Eye (tissue), 1 donor: ENCODE data around the gene CRISPLD2.
A peak's percentile ranks its signal among the peaks of the same experiment; 100 is the strongest.

ENCODE experiments used
- DNase-seq: peaks from one replicate; pipeline ENCODE4 v3.0.0-alpha.2; 2015

CRISPLD2 gene

DNA sequence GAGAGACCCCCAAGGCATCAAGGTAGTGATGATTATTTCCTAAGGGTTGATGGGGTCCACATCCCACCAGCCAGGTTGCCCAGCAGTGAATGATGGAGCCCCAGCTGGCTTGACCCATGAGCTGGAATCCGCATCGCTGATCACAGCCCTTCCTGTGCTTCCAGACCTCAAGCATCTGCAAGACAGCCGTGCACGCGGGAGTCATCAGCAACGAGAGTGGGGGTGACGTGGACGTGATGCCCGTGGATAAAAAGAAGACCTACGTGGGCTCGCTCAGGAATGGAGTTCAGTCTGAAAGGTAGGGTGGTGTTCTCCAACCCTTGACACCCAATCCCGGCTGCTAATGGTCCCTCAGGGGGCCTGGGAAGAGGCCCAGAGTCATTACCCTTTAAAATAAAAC lies 69.3 kb downstream of the CRISPLD2 start:
- DNase-seq, result no peak

DNA sequence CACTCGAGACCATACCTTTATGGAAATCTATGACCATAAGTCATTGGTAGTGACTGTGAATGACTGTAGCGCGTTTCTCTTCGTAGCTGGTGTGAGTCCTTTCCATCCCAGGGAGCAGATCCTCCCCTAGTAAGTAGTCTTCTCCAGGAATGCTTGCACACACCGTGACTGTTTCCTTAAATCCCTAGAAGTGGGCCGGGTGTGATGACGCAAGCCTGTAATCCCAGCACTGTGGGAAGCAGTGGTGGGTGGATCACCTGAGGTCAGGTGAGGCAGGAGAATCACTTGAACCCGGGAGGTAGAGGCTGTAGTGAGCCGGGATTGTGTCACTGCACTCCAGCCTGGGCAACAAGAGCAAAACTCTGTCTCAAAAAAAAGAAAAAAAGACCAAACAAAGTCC lies 70.6 kb downstream of the CRISPLD2 start:
- DNase-seq, result no peak

DNA sequence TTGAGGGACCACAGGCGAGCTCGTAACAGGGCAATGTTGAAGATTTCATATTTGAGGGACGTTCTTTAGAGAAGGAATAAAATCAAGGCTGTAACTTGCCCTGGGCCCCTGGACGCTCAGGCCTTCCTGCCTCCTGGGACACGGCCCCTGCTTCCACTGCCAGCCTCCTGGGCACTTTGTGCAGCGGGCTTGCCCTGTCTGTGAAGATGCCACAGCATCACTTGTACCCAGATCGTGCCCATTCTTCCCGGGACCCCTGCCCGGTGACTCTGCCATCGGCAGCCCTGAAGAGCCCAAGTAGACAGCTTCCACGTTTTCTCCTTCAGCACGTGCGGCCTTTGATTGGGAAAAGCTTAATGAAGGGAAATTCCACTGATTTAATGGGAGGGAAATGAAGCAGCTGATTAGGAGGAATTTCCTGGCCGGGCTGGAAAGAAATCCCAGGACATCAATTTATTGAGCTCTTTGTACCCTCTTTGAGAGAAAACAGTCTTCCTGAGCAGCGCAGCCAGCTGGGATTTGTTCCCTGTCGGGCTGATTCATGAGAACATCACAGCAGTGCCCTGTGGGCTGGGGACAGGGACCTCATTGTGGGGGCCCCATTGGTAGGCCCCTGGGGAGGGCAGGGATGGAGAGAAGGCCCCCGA lies 71.5 kb downstream of the CRISPLD2 start:
- peak; percentile 67 for DNase-seq

DNA sequence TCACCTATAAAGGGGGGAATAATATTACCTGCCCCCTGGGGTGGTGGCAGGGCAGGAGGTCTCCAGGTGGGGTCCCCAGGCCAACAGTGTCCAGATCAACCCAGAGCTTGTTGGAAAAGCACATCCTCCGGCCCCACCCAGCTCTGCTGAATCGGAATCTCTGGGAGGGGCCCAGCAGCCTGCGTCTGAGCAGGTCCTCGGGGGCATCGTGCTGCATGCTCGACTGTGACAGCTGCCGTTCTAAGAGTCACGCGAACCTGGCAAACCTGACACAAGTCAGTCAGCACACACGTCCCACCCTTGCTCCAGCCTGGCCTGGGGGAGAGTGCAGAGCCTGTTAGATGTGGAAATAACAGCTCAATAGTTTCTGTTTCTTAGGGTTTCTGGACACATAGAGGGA lies 72.3 kb downstream of the CRISPLD2 start:
- no peak for DNase-seq

DNA sequence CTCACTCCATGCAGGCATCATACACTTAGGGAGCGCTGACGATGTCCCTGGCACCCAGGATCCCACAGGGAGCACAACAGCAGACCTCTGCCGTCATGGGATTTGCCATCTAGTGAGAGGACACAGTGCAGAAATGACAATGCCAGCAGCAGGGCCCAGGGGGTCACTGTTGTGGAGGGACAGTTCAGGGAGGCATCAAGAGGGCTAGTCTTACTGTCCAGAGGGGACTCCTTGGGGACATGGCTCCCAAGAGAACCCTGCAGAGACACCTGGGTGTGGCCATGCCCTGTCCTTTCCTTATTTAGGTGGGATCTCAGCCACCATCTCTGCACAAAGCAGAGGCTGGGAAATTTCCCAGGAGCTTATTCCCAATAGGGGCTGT lies 73.7 kb downstream of the CRISPLD2 start:
- no peak for DNase-seq

DNA sequence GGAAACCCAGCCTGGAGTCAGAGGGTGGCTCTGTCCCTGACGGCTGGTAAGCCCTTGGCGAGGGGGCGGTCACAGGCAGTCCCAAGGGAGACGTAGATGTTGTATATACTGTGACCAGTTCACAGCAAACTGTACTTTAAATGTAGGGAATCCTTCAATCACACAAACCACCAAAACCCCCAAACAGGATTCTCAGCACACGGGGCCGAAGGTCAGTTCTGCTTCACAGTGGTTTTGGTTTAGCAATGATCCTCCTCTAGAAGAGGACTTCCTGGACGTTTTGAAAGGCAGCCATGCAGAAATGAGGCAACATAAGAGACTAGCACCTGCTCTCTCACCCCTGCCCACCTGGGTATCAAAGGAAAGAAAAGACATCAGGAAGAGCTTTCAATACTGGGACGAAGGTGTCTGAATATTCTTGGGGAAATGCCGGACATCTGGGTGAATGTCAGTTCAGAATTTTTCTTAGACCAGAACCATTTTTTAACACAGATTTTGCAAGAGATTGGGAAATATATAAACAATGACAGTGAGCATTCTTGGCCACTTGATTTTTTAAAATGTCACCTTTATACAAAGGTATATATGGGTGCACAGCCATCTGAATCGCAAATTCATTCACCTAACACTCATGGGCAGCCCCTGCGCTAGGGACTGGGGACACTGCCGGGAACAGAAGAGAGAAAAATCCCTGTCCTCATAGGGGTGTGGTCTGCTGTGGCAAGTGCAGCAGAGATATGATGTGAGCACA lies 74.2 kb downstream of the CRISPLD2 start:
- DNase-seq, result no peak

DNA sequence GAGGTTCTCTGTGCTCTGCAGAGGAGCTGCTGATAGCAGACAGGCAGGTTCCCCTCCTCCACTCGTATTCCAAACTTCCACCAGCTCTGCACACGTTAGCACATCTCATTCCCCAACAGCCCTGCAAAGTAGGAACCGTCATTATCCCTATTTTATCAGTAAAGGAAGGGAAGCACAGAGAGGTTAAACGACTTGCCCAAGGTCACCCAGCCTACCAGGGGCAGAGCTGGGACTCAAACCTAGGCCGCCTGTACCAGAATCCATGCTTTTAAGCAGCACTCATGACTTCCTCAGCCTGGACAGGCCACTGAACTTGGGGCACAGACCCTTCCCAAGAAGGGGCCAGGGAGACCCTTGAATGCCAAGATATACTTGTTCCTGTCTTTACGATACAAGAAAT lies 75.2 kb downstream of the CRISPLD2 start:
- DNase-seq, result no peak

DNA sequence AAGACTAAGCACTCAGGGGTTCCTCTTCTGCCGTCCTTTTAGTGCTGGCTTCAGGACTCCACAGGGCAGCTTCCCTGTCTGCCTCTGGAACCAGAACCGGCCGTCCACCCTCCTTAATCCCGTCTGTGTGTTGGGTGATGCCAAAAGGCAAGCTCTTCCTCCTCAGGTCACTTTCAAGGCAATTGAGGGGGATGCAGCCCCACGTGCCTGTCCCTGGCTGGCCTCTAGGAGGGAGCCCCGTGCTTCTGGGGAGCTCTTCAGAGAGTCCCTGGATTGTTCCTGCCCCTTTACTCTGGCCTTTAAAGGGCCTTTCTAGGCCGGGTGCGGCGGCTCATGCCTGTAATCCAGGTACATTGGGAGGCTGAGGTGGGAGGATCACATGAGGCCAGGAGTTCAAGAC lies 77.1 kb downstream of the CRISPLD2 start:
- no peak for DNase-seq

DNA sequence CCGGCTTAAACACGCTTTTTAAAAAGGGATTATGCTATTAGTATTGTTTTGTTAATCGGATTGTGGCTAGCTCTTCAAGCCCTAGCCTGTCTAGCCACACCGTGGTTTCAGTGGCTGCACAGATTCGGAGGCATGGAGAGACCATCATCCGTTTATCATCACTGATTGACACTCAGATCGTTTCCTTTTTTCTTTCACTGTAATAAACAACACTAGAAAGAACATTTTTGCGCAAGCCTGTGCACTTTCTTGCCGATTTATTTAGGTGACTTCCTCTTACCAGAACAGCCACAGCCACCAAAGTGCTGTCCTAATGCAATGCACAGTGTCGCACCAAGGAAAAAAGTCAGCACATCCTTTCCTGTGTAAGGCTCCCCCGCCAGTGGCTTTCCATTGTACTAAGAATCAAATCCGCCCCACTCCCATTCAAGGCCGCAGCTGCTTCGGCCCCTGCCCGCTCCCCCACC lies 78.2 kb downstream of the CRISPLD2 start:
- no peak for DNase-seq

DNA sequence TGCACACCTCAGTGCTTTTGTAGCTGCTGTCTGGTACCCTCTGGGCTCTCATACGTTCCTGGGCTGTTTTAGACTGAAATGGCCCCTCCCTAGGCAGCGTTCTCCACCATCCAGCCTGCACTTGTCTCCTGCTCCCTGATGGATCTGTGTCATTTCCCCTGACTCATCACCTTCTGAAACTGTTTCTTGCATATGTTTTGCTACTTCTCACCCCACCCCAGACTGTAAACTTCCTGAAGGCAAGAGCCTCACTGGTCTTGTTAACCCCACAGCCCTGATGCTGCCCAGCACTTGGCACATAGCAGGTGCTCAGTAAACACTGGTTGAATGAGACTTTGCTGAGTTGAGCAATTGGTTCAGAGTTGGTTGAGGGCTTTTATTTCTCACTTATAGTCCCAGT lies 78.7 kb downstream of the CRISPLD2 start:
- no peak for DNase-seq

DNA sequence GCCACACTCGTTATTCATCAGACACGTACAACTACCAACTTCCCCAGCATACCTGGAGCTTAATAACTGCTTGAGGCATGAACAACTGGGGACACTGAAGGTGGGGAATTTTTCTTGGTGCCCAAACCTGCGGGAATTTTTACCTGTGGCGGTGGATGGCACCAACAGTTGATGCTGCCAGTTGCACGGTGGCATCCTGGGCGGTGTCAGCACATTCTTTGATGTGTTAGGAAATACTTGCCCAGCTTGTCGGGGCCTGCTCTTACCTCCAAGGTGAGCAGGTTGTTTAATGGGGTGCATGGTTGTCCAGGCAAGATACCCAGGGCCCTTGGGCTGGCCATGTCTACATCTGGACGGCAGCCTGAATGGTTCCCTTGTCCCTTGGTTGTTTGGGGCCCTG lies 79.6 kb downstream of the CRISPLD2 start:
- DNase-seq, result no peak

DNA sequence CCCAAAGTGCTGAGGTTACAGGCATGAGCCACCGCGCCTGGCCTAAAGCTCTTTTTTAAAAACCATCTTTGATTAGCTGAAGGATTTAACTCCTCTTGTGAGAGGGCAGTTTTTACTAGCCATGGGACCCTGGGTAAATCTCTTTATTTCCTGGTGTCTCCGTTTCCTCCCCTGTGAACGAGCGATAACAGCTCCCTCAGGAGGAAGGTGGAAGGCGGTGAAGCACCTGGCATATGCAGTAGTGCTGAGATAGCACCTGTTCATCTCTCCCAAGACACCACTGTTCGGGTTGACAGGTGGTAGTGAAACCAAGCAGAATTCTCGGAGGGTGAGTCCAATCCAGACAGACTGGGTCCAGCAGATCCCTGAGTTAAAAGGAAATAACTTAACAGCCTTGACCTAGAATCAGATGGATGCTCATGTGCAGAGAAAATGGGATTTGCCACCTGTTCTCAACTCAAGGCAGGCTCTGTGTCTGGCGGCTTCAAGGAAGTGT lies 86.2 kb downstream of the CRISPLD2 start:
- no peak for DNase-seq

DNA sequence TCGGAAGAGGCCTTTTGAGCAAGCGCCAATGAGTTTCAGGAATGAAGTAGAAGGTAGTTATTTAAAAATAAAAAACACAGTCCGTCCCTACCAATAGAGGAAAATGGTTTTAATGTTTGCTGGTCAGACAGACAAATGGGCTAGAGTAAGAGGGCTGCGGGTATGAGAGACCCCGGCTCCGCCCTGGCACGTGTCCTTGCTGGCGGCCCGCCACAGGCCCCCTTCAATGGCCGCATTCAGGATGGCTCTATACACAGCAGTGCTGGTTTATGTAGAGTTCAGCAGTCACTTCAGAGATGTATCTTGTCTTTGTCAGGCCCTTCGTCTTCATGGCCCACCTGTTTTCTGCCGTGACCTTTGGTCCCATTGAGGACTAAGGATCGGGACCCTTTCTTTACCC lies 87.3 kb downstream of the CRISPLD2 start:
- DNase-seq, result no peak

DNA sequence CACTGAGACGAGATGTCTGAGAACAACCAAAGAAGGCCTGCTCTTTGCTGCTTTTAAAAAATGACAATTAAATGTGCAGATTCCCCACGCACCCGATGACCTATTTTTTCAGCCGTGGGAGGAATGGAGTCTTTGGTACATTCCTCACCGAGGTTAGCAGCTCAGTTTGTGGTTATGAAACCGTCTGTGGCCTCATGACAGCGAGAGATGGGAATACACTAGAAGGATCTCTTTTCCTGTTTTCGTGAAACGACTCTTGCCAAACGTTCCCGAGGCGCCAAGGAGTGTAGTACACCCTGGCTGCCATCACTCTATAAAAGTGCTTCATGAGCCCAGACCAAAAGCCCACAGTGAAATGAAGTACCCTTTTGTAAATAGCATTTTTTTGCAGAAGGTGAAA lies 87.8 kb downstream of the CRISPLD2 start:
- DNase-seq, result no peak

DNA sequence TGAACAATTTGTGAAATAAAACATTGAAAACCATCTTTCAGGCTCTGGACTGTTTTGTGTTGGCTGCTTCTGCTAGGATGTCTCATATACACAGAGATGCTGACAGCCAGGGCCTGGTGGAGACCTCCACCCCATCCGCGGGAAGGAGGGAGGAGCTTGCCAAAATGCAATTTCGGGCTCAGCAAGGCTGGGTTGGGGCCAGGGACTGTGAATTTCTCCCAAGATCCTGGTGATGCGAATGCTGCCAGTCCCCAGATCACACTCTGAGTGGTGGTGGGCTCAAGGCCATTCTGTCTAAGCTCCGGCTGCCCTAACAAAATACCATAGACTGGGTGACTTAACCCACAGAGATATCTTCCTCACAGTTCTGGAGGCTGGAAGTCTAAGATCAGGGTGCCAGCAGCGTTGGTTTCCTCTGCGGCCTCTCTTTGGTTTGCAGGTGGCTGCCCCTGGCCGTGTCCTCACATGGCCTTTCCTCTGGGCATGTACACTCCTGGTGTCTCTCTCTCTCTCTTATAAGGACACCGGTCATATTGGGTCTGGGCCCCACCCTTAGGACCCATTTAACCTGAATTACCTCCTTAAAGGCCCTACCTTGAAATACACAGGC lies 89.8 kb downstream of the CRISPLD2 start:
- no peak for DNase-seq

DNA sequence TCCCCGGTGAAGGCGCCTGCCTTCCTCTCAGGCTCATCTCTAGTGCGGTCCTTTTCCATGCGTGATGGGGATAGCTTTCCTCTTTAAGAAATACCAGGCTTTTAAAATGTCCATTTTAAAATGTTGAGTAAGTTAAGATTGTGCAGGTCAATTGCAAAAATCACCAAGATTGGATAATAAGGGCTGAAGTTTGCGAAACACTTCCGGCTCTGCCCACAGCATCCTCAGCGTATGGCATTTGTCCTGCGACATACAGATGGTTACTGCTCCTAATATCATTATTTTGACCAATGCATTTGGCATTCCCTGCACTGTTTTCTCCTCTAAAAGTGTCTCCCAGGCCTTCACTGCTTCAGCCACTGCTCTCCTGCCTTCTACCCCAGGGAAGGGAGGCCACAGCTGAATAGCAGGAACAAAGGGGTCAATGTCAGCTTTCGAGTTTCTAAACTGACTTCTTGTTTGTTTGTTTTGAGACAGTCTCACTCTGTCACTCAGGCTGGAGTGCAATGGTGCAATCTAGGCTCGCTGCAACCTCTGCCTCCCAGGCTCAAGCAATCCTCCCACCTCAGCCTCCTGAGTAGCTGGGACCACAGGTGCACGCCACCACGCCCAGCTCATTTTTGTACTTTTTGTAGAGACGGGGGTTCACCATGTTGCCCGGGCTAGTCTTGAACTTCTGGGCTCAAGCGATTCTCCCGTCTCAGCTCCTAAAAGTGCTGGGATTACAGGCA lies 91.9 kb downstream of the CRISPLD2 start:
- DNase-seq, result no peak

DNA sequence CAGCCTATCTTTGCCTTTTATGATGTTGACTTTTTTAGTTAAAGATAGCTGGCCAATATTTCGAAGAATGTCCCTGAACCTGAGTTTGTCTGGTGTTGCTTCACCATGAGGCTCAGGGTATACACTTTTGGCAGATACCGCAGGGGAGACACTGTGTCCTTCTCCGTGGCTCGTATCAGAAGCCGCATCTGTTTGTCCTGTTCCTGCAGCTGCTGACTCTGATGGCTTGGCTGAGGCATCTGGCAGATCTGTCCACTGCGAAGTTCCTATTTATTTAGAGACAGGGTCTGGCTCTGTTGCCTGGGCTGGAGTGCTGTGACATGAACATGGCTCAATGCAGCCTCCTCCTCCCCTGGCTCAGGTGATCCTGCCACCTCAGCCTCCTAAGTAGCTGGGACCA lies 93.5 kb downstream of the CRISPLD2 start:
- DNase-seq, result no peak

DNA sequence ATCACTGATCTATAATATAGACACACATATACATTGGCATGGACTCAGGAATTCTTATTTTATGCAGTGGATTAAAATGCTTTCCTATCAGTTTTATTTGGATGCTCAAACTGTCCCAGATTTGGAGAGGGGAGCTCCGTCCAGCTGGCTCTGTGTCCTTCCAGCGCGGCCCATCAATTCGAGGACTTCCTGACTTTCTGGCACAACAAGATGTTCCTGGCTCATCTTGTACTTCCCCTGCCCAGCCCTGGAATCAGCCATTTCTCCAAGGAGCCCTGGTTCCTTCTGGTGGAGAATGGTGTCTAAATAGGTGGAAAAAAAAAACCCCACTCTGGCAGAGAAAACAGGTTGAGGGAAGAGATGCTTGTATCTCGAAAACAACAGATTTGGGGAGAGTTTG lies 94.5 kb downstream of the CRISPLD2 start:
- no peak for DNase-seq

DNA sequence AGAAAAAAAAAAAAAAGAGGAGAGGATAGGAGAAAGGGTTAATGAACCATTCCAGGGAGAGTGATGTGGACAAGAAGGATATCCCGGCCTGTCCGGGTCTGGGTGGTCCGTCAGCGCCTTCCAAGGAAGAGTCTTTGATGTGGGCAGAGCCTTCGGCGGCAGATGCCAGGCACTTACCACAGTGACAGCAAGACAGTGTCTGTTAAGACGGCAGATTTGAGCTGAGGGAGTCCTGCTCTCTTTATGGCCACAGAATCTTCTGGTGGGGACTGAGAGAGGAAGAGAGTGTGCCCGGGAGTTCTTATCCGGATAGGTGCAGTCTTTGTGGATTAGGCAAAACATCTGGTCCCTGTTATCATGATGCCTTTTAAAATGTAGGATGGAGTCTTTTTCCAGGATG lies 96.4 kb downstream of the CRISPLD2 start:
- DNase-seq, result no peak

DNA sequence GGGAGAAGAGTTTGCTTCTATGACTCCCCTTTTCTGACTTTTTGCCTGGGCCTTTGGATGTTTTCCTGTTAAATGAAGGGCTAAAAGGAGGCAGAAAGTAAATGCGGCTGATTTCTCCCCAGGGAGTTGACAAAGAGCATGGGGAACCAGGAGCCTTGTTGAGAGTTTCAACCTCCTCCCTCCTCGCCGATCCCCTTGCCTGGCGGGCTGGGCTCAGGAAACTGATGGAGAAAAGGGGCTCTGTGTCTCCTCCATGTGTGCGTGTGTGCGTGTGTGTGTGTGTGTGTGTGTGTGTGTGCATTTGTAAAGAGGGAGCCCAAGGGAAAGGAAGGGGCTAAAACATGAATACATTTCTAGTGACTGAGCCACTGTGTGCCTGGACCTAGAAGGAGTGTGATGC lies 97.1 kb downstream of the CRISPLD2 start:
- DNase-seq, result no peak

DNA sequence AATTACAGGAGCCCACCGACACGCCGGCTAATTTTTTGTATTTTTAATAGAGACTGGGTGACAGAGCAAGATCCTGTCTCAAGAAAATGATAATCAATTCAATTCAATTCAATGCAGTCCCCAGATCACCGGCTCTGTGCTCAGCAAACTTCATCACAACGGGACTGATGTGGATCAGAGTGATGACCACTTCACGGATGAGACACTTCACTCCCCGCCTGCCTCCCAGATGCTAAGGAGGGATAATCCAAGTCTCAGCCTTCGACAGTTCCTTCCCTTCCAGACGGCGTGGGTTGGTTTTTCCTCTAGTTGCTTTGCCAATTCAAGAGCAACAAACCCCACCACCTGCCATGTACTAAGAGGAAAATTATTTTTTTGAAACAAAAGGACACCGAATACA lies 97.7 kb downstream of the CRISPLD2 start:
- no peak for DNase-seq

DNA sequence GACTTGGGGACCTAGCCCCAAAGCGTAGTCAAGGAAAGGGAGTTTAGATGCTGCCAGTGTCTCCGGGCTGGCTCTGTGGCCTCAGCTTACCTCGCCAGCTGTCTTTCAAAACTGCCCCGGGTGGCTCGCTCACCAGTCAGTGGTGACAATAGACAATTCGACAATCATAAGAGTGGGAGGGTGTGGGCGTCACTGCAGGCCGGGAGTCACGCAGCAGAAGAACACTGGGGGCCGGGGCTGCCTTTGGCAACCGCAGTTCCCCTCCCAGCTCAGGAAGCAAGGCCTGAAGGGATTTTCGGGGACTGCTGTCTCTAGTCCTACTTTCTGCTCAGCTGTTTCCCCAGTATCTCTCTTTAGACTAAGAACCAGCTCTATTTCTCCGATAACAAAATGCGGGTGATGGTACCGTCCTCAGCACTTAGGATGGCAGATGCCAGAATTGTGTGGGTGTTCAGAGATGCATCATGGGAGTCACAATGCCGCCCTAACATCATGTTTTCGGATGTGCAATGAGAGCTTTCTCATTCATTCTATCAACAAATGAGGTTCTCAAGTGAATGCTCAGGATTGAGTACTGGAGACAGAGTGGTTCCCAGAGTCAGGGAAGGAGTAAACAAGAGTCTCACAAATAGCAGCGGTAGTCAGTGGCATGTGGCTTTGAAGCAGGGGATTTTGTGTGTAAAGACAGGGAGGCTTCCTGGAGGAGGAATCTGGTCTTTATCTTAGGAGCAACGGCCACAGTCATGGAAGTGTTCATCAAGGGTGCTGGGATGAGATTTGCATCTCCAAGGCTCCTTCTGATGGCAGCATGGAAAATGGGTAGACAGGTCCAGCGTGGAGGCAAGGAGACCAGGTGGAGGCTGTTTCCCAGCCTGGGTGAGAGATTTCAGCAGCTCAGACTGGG lies 98.5 kb downstream of the CRISPLD2 start:
- DNase-seq, result no peak
